Esophagus (tissue), 2 donors: ENCODE measurements around the gene TRAPPC3. TPM values are rescaled to one million over a fixed set of nuclear protein-coding genes. Genes with fewer than 3 reads are reported as not detected.

ENCODE experiments used
- H3K27ac ChIP-seq, 2 donors: one replicate each; pipeline ENCODE4 v1.5.1; 2013; ENCODE audit warnings: low read depth in 2 of 2, mild to moderate bottlenecking in 2 of 2, inconsistent platforms in 1 of 2, low read length in 1 of 2, moderate library complexity in 1 of 2
- H3K27me3 ChIP-seq, 2 donors: one replicate each; pipeline ENCODE4 v1.6.1; 2013; ENCODE audit warnings: low read length in 2 of 2, control low read depth in 1 of 2, mild to moderate bottlenecking in 1 of 2; ENCODE audit not compliant: insufficient read depth in 2 of 2, control insufficient read depth in 1 of 2
- H3K36me3 ChIP-seq, 2 donors: one replicate each; pipeline ENCODE4 v1.6.1; 2013; ENCODE audit warnings: low read length in 1 of 2; ENCODE audit not compliant: control insufficient read depth in 2 of 2, insufficient read depth in 2 of 2
- H3K4me1 ChIP-seq, 2 donors: one replicate each; pipeline ENCODE4 v1.6.1; 2013; ENCODE audit warnings: low read length in 1 of 2; ENCODE audit not compliant: control insufficient read depth in 2 of 2, insufficient read depth in 2 of 2
- H3K4me3 ChIP-seq, 2 donors: one replicate each; pipeline ENCODE4 v1.5.1; 2013; ENCODE audit warnings: low read length in 2 of 2, mild to moderate bottlenecking in 2 of 2, low read depth in 1 of 2, moderate library complexity in 1 of 2
- H3K9me3 ChIP-seq, 2 donors: one replicate each; pipeline ENCODE4 v1.6.1; 2013; ENCODE audit warnings: mild to moderate bottlenecking in 2 of 2, low read depth in 1 of 2, low read length in 1 of 2, moderate library complexity in 1 of 2; ENCODE audit not compliant: control insufficient read depth in 2 of 2, insufficient read depth in 1 of 2
- WGBS, 2 donors: extraction: QIAGEN DNeasy Blood & Tissue Kit; methylation state at CpG; one replicate each; pipeline ENCODE4 v1.1.7; 2013; 5-methylcytosine and 5-hydroxymethylcytosine counted together
- polyA plus RNA-seq, 2 donors: library from polyadenylated mRNA; stranded (reverse); fragments of 200-250 nt; gene quantifications; one replicate each; pipeline ENCODE4 v1.2.3, GENCODE V29; 2013
- donor health status: healthy with polysubstance abuse.
- donor health status: Bipolar disorder and iron deficiency.

Gene TRAPPC3
- polyA plus RNA-seq, 2 donors: 38.2 to 77.1 TPM

GRCh38 chr1:36123356-36123755, 25.9 kb downstream of the TRAPPC3 start:
- no peaks in the 10 kb centered on the region for H3K27me3 ChIP-seq
- no peaks in the 10 kb centered on the region for H3K9me3 ChIP-seq
- 62 to 67% methylated on average over 8 of the region's 8 CpGs for WGBS, 2 donors
- no peaks in the 10 kb centered on the region for H3K36me3 ChIP-seq
- H3K27ac ChIP-seq: peak overlapping the region in 1 of 2 donors; percentile 45
- peaks cover 2 to 8% of the 10 kb centered on the region in 2 donors for H3K4me1 ChIP-seq
- no peak overlapping the region for H3K4me3 ChIP-seq

GRCh38 chr1:36122062-36123030, 26.9 kb downstream of the TRAPPC3 start:
- WGBS, 2 donors: 83 to 89% methylated on average over 12 of the region's 12 CpGs
- H3K27me3 ChIP-seq: no peaks in the 10 kb centered on the region
- H3K36me3 ChIP-seq: no peaks in the 10 kb centered on the region
- peak overlapping the region in 1 of 2 donors; percentile 45 for H3K27ac ChIP-seq
- no peak overlapping the region for H3K4me3 ChIP-seq
- peaks cover 2 to 8% of the 10 kb centered on the region in 2 donors for H3K4me1 ChIP-seq
- H3K9me3 ChIP-seq: no peaks in the 10 kb centered on the region

- Histone ChIP-seq H3K27ac (peak overlapping the region; percentile 36 to 37), H3K4me1 (peaks cover 0 to 2% of the 10 kb centered on the region in 2 donors), H3K9me3 (no peaks in the 10 kb centered on the region), H3K4me3 (no peak overlapping the region), H3K36me3 (no peaks in the 10 kb centered on the region), H3K27me3 (no peaks in the 10 kb centered on the region)
- WGBS, 2 donors: 58 to 66% methylated on average over 9 of the region's 9 CpGs
These were observed 29.8 kb downstream of the TRAPPC3 start for GRCh38 chr1:36119456-36119855.

- Histone ChIP-seq H3K27me3 (no peaks in the 10 kb centered on the region), H3K36me3 (no peaks in the 10 kb centered on the region), H3K27ac (no peak overlapping the region), H3K4me1 (peaks cover 0 to 2% of the 10 kb centered on the region in 2 donors), H3K4me3 (no peak overlapping the region), H3K9me3 (no peaks in the 10 kb centered on the region)
- WGBS, 2 donors: 64 to 70% methylated on average over 10 of the region's 10 CpGs
These were observed 30.7 kb downstream of the TRAPPC3 start for GRCh38 chr1:36118447-36119204.

GRCh38 chr1:36116901-36117300, 32.4 kb downstream of the TRAPPC3 start:
- no peak overlapping the region for H3K27ac ChIP-seq
- H3K4me1 ChIP-seq: no peaks in the 10 kb centered on the region
- H3K4me3 ChIP-seq: no peak overlapping the region
- no peaks in the 10 kb centered on the region for H3K27me3 ChIP-seq
- no peaks in the 10 kb centered on the region for H3K36me3 ChIP-seq
- H3K9me3 ChIP-seq: no peaks in the 10 kb centered on the region
- WGBS, 2 donors: 81 to 85% methylated on average over 5 of the region's 5 CpGs

- Histone ChIP-seq H3K36me3 (no peaks in the 10 kb centered on the region), H3K4me1 (no peaks in the 10 kb centered on the region), H3K27me3 (no peaks in the 10 kb centered on the region), H3K27ac (peak overlapping the region; percentile 24 to 26), H3K9me3 (no peaks in the 10 kb centered on the region), H3K4me3 (no peak overlapping the region)
- 69 to 74% methylated on average over 5 of the region's 5 CpGs for WGBS, 2 donors
These were observed 33.4 kb downstream of the TRAPPC3 start for GRCh38 chr1:36115931-36116330.

- H3K4me1 ChIP-seq: no peaks in the 10 kb centered on the region
- H3K27ac ChIP-seq: peak overlapping the region; percentile 34 to 41
- H3K4me3 ChIP-seq: no peak overlapping the region
- H3K36me3 ChIP-seq: no peaks in the 10 kb centered on the region
- 58 to 65% methylated on average over 18 of the region's 18 CpGs for WGBS, 2 donors
- no peaks in the 10 kb centered on the region for H3K9me3 ChIP-seq
- no peaks in the 10 kb centered on the region for H3K27me3 ChIP-seq
These were observed 34.1 kb downstream of the TRAPPC3 start for GRCh38 chr1:36115200-36115669.

GRCh38 chr1:36114371-36114770, 34.9 kb downstream of the TRAPPC3 start:
- H3K36me3 ChIP-seq: no peaks in the 10 kb centered on the region

GRCh38 chr1:36112823-36113222, 36.5 kb downstream of the TRAPPC3 start:
- no peaks in the 10 kb centered on the region for H3K9me3 ChIP-seq
- H3K4me3 ChIP-seq: no peak overlapping the region
- no peaks in the 10 kb centered on the region for H3K4me1 ChIP-seq
- H3K27me3 ChIP-seq: no peaks in the 10 kb centered on the region
- WGBS, 2 donors: 88% methylated on average over 9 of the region's 9 CpGs
- H3K27ac ChIP-seq: no peak overlapping the region
- no peaks in the 10 kb centered on the region for H3K36me3 ChIP-seq

More at GRCh38 chr1:36114371-36114770, 34.9 kb downstream of the TRAPPC3 start:
- no peak overlapping the region for H3K4me3 ChIP-seq
- no peaks in the 10 kb centered on the region for H3K27me3 ChIP-seq
- H3K4me1 ChIP-seq: no peaks in the 10 kb centered on the region
- H3K9me3 ChIP-seq: no peaks in the 10 kb centered on the region
- WGBS, 2 donors: 66 to 68% methylated on average over 5 of the region's 5 CpGs
- peak overlapping the region in 1 of 2 donors; percentile 14 for H3K27ac ChIP-seq
